ELR (cell line): ENCODE results near the gene SPAG8.
A peak's percentile ranks its signal among the peaks of the same experiment; 100 is the strongest.

Source experiments
- DNase-seq: peaks from one replicate; pipeline ENCODE4 v3.0.0-alpha.2; 2015; ENCODE audit warnings: low read depth

The SPAG8 gene

GRCh38 chr9:35771943-35772342 is 40.1 kb downstream of the SPAG8 start:
- peak; percentile 59 for DNase-seq

GRCh38 chr9:35771534-35771933 is 40.5 kb downstream of the SPAG8 start:
- peak; percentile 30 for DNase-seq

DNA sequence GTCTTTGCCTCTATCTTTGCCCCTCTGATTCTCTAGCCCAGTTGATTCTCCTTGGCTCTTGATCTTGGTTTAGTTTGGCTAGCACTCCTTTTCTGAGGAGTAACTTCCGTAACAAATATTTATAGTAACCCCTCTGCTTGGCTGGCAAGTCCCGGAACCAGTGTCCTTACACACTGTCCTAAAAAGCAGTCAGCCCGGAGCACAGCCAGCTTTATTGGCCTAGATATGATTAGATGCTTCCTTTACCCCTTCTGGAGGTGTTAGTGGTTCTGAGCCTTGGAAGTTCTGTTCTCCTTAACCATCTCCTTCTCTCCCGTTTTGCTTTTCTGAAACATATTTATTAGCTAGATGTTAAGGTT is 41.0 kb downstream of the SPAG8 start:
- no peak for DNase-seq

- DNase-seq: no peak
Observed at GRCh38 chr9:35769763-35770162, 42.3 kb downstream of the SPAG8 start.

GRCh38 chr9:35767458-35767857 is 44.6 kb downstream of the SPAG8 start:
- no peak for DNase-seq

GRCh38 chr9:35766997-35767396 is 45.1 kb downstream of the SPAG8 start:
- DNase-seq: no peak

- DNase-seq: no peak
Observed at GRCh38 chr9:35763803-35764202, 48.3 kb downstream of the SPAG8 start.

DNA sequence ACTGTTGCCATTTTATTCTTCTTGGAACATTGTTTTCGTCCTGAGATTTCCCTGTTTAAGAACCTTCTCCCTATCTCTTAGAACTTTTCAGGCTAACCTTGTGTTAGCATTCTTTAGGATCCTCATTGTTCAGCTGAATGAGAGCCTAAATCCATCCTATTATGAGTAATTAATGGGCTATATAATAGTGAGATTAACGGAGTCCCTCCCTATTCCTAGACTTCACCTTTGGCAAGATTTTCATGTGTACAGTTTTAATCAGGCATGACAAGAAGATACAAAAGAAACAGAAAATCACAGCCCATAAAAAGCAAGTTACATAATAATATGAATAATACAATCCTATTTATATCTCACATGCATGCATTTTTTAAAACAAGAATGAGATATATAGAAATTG is 48.9 kb downstream of the SPAG8 start:
- DNase-seq: no peak

GRCh38 chr9:35760651-35761050 is 51.4 kb downstream of the SPAG8 start:
- DNase-seq: no peak

GRCh38 chr9:35759795-35760194 is 52.3 kb downstream of the SPAG8 start:
- no peak for DNase-seq
